GM23338 (cell line): Measurements from ENCODE around the gene ACOX3. TPM values are rescaled to one million over a fixed set of nuclear protein-coding genes. Genes with fewer than 3 reads are reported as not detected.

Experiments
- ATAC-seq: fragments of 200-7000 bp; cut with Tn5 transposase; 3 replicates; pipeline ENCODE4 v1.9.1; 2020
- DNase-seq: peaks from one replicate; pipeline ENCODE4 v3.0.0-alpha.2; 2015; ENCODE audit warnings: low spot score
- H2AFZ ChIP-seq: fragments of 200-600 bp; sonication (generic); 2 replicates; pipeline ENCODE4 v1.8.0; 2016; ENCODE audit warnings: antibody characterized with exemption, mild to moderate bottlenecking, moderate library complexity
- H3F3A ChIP-seq: fragments of 200-600 bp; sonication (generic); replicated peaks from 2 replicates; pipeline ENCODE4 v1.8.0; 2017; ENCODE audit warnings: antibody characterized with exemption, mixed run types, low read depth
- H3K27ac ChIP-seq: fragments of 200-600 bp; sonication (generic); 2 replicates; pipeline ENCODE4 v1.6.1; 2016; ENCODE audit warnings: low read depth
- H3K27me3 ChIP-seq: fragments of 200-600 bp; sonication (generic); 2 replicates; pipeline ENCODE4 v1.8.0; 2016; ENCODE audit warnings: mild to moderate bottlenecking, mixed run types, moderate library complexity; ENCODE audit not compliant: insufficient read depth
- H3K36me3 ChIP-seq: fragments of 200-600 bp; sonication (generic); 2 replicates; pipeline ENCODE4 v1.8.0; 2016; ENCODE audit warnings: mild to moderate bottlenecking; ENCODE audit not compliant: insufficient read depth
- H3K4me1 ChIP-seq: fragments of 200-600 bp; sonication (generic); 2 replicates; pipeline ENCODE4 v1.8.0; 2016; ENCODE audit warnings: mild to moderate bottlenecking, moderate library complexity; ENCODE audit not compliant: insufficient read depth
- H3K4me2 ChIP-seq: fragments of 200-600 bp; sonication (generic); 2 replicates; pipeline ENCODE4 v1.7.1; 2017; ENCODE audit warnings: mixed run types
- H3K4me3 ChIP-seq: fragments of 200-600 bp; sonication (generic); 2 replicates; pipeline ENCODE4 v1.6.1; 2016; ENCODE audit warnings: mixed run types
- H3K79me2 ChIP-seq: fragments of 200-600 bp; sonication (generic); replicated peaks from 2 replicates; pipeline ENCODE4 v1.8.0; 2017; ENCODE audit warnings: mild to moderate bottlenecking; ENCODE audit not compliant: insufficient read depth
- H3K9me2 ChIP-seq: fragments of 200-600 bp; sonication (generic); 2 replicates; pipeline ENCODE4 v1.8.0; 2017; ENCODE audit not compliant: insufficient read depth
- H4K20me1 ChIP-seq: fragments of 200-600 bp; sonication (generic); replicated peaks from 2 replicates; pipeline ENCODE4 v1.8.0; 2017; ENCODE audit warnings: mild to moderate bottlenecking; ENCODE audit not compliant: insufficient read depth
- H3K27ac Mint-ChIP-seq: 2 replicates; pipeline ENCODE4 v1.8.0; 2020; ENCODE audit warnings: inconsistent platforms, mild to moderate bottlenecking, moderate library complexity, mixed read lengths
- H3K27me3 Mint-ChIP-seq: 3 replicates; pipeline ENCODE4 v1.8.0; 2022; ENCODE audit warnings: low read depth, mild to moderate bottlenecking, moderate library complexity, mixed read lengths, inconsistent platforms; ENCODE audit not compliant: insufficient read depth, poor library complexity
- H3K36me3 Mint-ChIP-seq: 3 replicates; pipeline ENCODE4 v1.8.0; 2021; ENCODE audit warnings: low read depth, mild to moderate bottlenecking, inconsistent platforms, moderate library complexity, mixed read lengths
- H3K4me1 Mint-ChIP-seq: 3 replicates; pipeline ENCODE4 v1.8.0; 2020; ENCODE audit warnings: mild to moderate bottlenecking, inconsistent platforms, mixed read lengths
- H3K4me3 Mint-ChIP-seq: 3 replicates; pipeline ENCODE4 v1.8.0; 2021; ENCODE audit warnings: moderate library complexity, mild to moderate bottlenecking, inconsistent platforms, mixed read lengths
- H3K9me3 Mint-ChIP-seq: 3 replicates; pipeline ENCODE4 v1.8.0; 2020; ENCODE audit warnings: moderate library complexity, mild to moderate bottlenecking, inconsistent platforms, mixed read lengths
- CREB1 ChIP-seq: fragments of 250-450 bp; sonication (Bioruptor Pico); IDR thresholded peaks from 2 replicates; pipeline ENCODE4 v1.5.0; 2020; ENCODE audit warnings: low read depth, mild to moderate bottlenecking, moderate library complexity
- CTCF ChIP-seq, 2 experiments: fragments of 200-600 bp in 1 of 2; sonication (generic) in 1 of 2; conservative IDR thresholded peaks; 2 replicates each; pipeline versions ENCODE4 v1.5.1 to v1.6.1; 2016 to 2017; ENCODE audit warnings: antibody characterized with exemption in 2 of 2, low read depth in 2 of 2, mild to moderate bottlenecking in 2 of 2, moderate library complexity in 1 of 2
- ETS1 ChIP-seq: IDR thresholded peaks from 2 replicates; pipeline ENCODE4 v1.6.1; 2016; ENCODE audit warnings: antibody characterized with exemption
- EZH2 ChIP-seq: fragments of 200-600 bp; sonication (generic); IDR thresholded peaks from one replicate; pipeline ENCODE4 v1.8.0; 2017; ENCODE audit warnings: antibody characterized with exemption, mild to moderate bottlenecking, low read depth; ENCODE audit not compliant: unreplicated experiment
- EZH2phosphoT487 ChIP-seq: fragments of 200-600 bp; sonication (generic); IDR thresholded peaks from one replicate; pipeline ENCODE4 v1.8.1; 2018; ENCODE audit warnings: antibody characterized with exemption; ENCODE audit not compliant: unreplicated experiment
- JUNB ChIP-seq: IDR thresholded peaks from one replicate; pipeline ENCODE4 v1.6.1; 2016; ENCODE audit warnings: antibody characterized with exemption; ENCODE audit not compliant: unreplicated experiment
- NANOG ChIP-seq: IDR thresholded peaks from 2 replicates; pipeline ENCODE4 v1.6.1; 2016; ENCODE audit warnings: antibody characterized with exemption, borderline replicate concordance
- POLR2AphosphoS5 ChIP-seq: IDR thresholded peaks from 2 replicates; pipeline ENCODE4 v1.6.1; 2016; ENCODE audit warnings: antibody characterized with exemption, low read depth
- REST ChIP-seq: IDR thresholded peaks from one replicate; pipeline ENCODE4 v1.6.1; 2018; ENCODE audit warnings: antibody characterized with exemption; ENCODE audit not compliant: unreplicated experiment
- STAT1 ChIP-seq: IDR thresholded peaks from one replicate; pipeline ENCODE4 v1.6.1; 2016; ENCODE audit warnings: antibody characterized with exemption; ENCODE audit not compliant: unreplicated experiment
- ZNF331 ChIP-seq: fragments of 250-450 bp; sonication (Bioruptor Pico); IDR thresholded peaks from 2 replicates; pipeline ENCODE4 v1.5.0; 2020; ENCODE audit warnings: low read depth, mild to moderate bottlenecking, moderate library complexity
- ZNF462 ChIP-seq: fragments of 250-450 bp; sonication (Bioruptor Pico); IDR thresholded peaks from 2 replicates; pipeline ENCODE4 v1.5.0; 2020; ENCODE audit warnings: mild to moderate bottlenecking, moderate library complexity
- polyA plus RNA-seq: library from polyadenylated mRNA; unstranded; fragments of >200 nt; fragmentation: Nextera tagmentation; extraction: Ambion mirVana; gene quantifications from 2 replicates; pipeline ENCODE4 v1.2.1, GENCODE V29; 2016
- total RNA-seq: library from RNA; depleted of rRNA; stranded (reverse); fragments of >200 nt; shearing (Covaris generic); gene quantifications from 2 replicates; pipeline ENCODE4 v1.2.3, GENCODE V29; 2014

Gene ACOX3
- total and polyA plus RNA-seq, 2 experiments from 2014 or later: 6.4 to 17.2 TPM

- Histone ChIP-seq H3K27ac (no peak overlapping the region), H2AFZ (no peak overlapping the region), H3K9me2 (no peaks in the 10 kb centered on the region), H3K4me1 (peaks cover 9% of the 10 kb centered on the region; the same call in 1 of the 2 replicates), H3F3A (no peaks in the 10 kb centered on the region), H3K36me3 (no peaks in the 10 kb centered on the region), H3K27me3 (no peaks in the 10 kb centered on the region), H3K4me2 (no peak overlapping the region), H4K20me1 (no peaks in the 10 kb centered on the region), H3K4me3 (no peak overlapping the region), H3K79me2 (no peaks in the 10 kb centered on the region)
- Mint-ChIP-seq H3K27ac (no peak overlapping the region), H3K36me3 (peaks cover 25% of the 10 kb centered on the region), H3K27me3 (peaks cover 20% of the 10 kb centered on the region), H3K9me3 (peaks cover 7% of the 10 kb centered on the region), H3K4me1 (peaks cover 21% of the 10 kb centered on the region), H3K4me3 (no peak overlapping the region)
- TF ChIP-seq EZH2 (no peak), REST (no peak), ZNF462 (CRISPR knock-in tag) (no peak), STAT1 (no peak), ETS1 (no peak), CREB1 (CRISPR knock-in tag) (no peak), ZNF331 (CRISPR knock-in tag) (no peak), NANOG (no peak), POLR2AphosphoS5 (no peak), JUNB (no peak), EZH2phosphoT487 (no peak), CTCF (conservative IDR thresholded peaks at IDR 0.05; ENCODE audit: low read depth in 2 of 2) (no peak)
- DNase-seq (no peak), ATAC-seq (no peak)
Observed at GRCh38 chr4:8400632-8401325, 39.7 kb downstream of the ACOX3 start.
